Measurements from ENCODE around the gene BCAS4.

DNA sequence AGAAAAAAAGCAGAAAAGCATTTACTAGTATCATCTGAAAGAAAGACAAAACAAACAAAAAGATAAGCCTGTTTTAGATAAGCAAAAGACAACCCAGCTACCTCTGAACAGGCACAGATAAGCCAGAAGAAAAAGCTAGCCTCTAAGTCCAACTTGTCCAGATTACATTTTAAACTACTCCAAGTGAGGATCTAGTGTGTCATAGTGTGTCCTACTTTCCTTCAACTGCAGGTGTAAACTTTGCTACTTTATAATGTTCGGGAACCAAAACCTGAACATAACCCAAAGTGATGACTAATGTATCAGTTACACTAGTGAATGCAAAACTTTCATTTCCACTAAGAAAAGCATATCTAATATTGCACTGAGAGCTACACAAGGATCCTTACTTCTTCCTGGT, 116.9 kb downstream of the BCAS4 start:
- TF ChIP-seq, protein P1, sequence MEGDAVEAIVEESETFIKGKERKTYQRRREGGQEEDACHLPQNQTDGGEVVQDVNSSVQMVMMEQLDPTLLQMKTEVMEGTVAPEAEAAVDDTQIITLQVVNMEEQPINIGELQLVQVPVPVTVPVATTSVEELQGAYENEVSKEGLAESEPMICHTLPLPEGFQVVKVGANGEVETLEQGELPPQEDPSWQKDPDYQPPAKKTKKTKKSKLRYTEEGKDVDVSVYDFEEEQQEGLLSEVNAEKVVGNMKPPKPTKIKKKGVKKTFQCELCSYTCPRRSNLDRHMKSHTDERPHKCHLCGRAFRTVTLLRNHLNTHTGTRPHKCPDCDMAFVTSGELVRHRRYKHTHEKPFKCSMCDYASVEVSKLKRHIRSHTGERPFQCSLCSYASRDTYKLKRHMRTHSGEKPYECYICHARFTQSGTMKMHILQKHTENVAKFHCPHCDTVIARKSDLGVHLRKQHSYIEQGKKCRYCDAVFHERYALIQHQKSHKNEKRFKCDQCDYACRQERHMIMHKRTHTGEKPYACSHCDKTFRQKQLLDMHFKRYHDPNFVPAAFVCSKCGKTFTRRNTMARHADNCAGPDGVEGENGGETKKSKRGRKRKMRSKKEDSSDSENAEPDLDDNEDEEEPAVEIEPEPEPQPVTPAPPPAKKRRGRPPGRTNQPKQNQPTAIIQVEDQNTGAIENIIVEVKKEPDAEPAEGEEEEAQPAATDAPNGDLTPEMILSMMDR (IDR thresholded peaks at IDR 0.05; ENCODE audit: insufficient read depth, low read depth, low read length): no peak
- no peak for TF ChIP-seq EZH2 (IDR thresholded peaks at IDR 0.05; ENCODE audit: insufficient read depth, low read length)
